ENCODE data around the gene LRRC36.
A peak's percentile ranks its signal among the peaks of the same experiment; 100 is the strongest.

Gene LRRC36

DNA sequence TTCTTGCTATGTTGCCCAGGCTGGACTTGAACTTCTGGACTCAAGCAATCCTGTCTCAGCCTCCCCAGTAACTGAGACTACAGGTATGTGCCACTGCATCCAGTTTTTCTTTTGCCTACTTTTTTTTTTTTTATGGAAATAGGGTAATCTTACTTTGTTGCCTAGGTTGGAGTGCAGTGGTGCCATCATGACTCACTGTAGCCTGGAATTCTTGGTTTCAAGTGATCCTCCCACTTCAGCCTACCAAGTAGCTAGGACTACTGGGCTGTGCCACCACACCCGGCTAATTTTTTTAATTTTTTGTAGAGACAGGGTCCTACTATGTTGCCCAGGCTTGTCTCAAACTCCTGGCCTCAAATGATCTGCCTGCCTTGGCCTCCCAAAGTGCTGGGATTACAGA, 10.0 kb downstream of the LRRC36 start:
- H3K36me3 ChIP-seq (ENCODE audit: insufficient read depth, low read length), result no peaks in the 10 kb centered on the region
- H3K4me2 ChIP-seq (ENCODE audit: low read depth, low read length, poor library complexity, severe bottlenecking), result no peak overlapping the region
- H4K20me1 ChIP-seq (ENCODE audit: insufficient read depth, low read length, poor library complexity, severe bottlenecking), result no peaks in the 10 kb centered on the region
- H3K9me3 ChIP-seq (ENCODE audit: insufficient read depth, low read depth, low read length), result no peaks in the 10 kb centered on the region
- H3K27me3 ChIP-seq (ENCODE audit: insufficient read depth, low read length, poor library complexity, severe bottlenecking), result no peaks in the 10 kb centered on the region
- no peaks in the 10 kb centered on the region for H3K4me1 ChIP-seq (ENCODE audit: insufficient read depth, low read length, poor library complexity, severe bottlenecking)
- no peaks in the 10 kb centered on the region for H3K79me2 ChIP-seq (ENCODE audit: insufficient read depth, low read length)
- no peak overlapping the region for H3K4me3 ChIP-seq (ENCODE audit: low read length, poor library complexity, severe bottlenecking)
- no peaks in the 10 kb centered on the region for H3K9me2 ChIP-seq (replicated peaks; ENCODE audit: low read depth, low read length)
- H2AFZ ChIP-seq (ENCODE audit: low read length), result no peak overlapping the region
- no peak overlapping the region for H3K9ac ChIP-seq (ENCODE audit: low read depth, low read length, poor library complexity, severe bottlenecking)
- H3F3A ChIP-seq (ENCODE audit: low read depth), result no peaks in the 10 kb centered on the region
- TF ChIP-seq EZH2phosphoT487 (IDR thresholded peaks at IDR 0.05; ENCODE audit: borderline replicate concordance), result no peak
- TF ChIP-seq CTCF (conservative IDR thresholded peaks at IDR 0.05; ENCODE audit: low read length), result no peak

GRCh38 chr16:67339453-67339852, 12.8 kb downstream of the LRRC36 start:
- no peaks in the 10 kb centered on the region for H3K4me1 ChIP-seq (ENCODE audit: insufficient read depth, low read length, poor library complexity, severe bottlenecking)
- H3K36me3 ChIP-seq (ENCODE audit: insufficient read depth, low read length), result no peaks in the 10 kb centered on the region
- H3F3A ChIP-seq (ENCODE audit: low read depth), result no peaks in the 10 kb centered on the region
- H4K20me1 ChIP-seq (ENCODE audit: insufficient read depth, low read length, poor library complexity, severe bottlenecking), result no peaks in the 10 kb centered on the region
- TF ChIP-seq EZH2phosphoT487 (IDR thresholded peaks at IDR 0.05; ENCODE audit: borderline replicate concordance), result no peak
- peak; percentile 49 for TF ChIP-seq CTCF (conservative IDR thresholded peaks at IDR 0.05; ENCODE audit: low read length)
- no peaks in the 10 kb centered on the region for H3K9me3 ChIP-seq (ENCODE audit: insufficient read depth, low read depth, low read length)
- no peak overlapping the region for H3K4me3 ChIP-seq (ENCODE audit: low read length, poor library complexity, severe bottlenecking)
- H3K27me3 ChIP-seq (ENCODE audit: insufficient read depth, low read length, poor library complexity, severe bottlenecking), result no peaks in the 10 kb centered on the region
- H2AFZ ChIP-seq (ENCODE audit: low read length), result no peak overlapping the region
- no peaks in the 10 kb centered on the region for H3K79me2 ChIP-seq (ENCODE audit: insufficient read depth, low read length)
- H3K9ac ChIP-seq (ENCODE audit: low read depth, low read length, poor library complexity, severe bottlenecking), result no peak overlapping the region
- H3K9me2 ChIP-seq (replicated peaks; ENCODE audit: low read depth, low read length), result no peaks in the 10 kb centered on the region
- no peak overlapping the region for H3K4me2 ChIP-seq (ENCODE audit: low read depth, low read length, poor library complexity, severe bottlenecking)

GRCh38 chr16:67341250-67341649, 14.6 kb downstream of the LRRC36 start:
- H3K4me2 ChIP-seq (ENCODE audit: low read depth, low read length, poor library complexity, severe bottlenecking), result no peak overlapping the region
- no peak overlapping the region for H3K9ac ChIP-seq (ENCODE audit: low read depth, low read length, poor library complexity, severe bottlenecking)
- H3K9me3 ChIP-seq (ENCODE audit: insufficient read depth, low read depth, low read length), result no peaks in the 10 kb centered on the region
- no peak for TF ChIP-seq CTCF (conservative IDR thresholded peaks at IDR 0.05; ENCODE audit: low read length)
- TF ChIP-seq EZH2phosphoT487 (IDR thresholded peaks at IDR 0.05; ENCODE audit: borderline replicate concordance), result no peak
- H2AFZ ChIP-seq (ENCODE audit: low read length), result no peak overlapping the region
- H3K79me2 ChIP-seq (ENCODE audit: insufficient read depth, low read length), result no peaks in the 10 kb centered on the region
- no peaks in the 10 kb centered on the region for H3K9me2 ChIP-seq (replicated peaks; ENCODE audit: low read depth, low read length)
- H3F3A ChIP-seq (ENCODE audit: low read depth), result no peaks in the 10 kb centered on the region
- no peaks in the 10 kb centered on the region for H3K4me1 ChIP-seq (ENCODE audit: insufficient read depth, low read length, poor library complexity, severe bottlenecking)
- no peak overlapping the region for H3K4me3 ChIP-seq (ENCODE audit: low read length, poor library complexity, severe bottlenecking)
- H3K36me3 ChIP-seq (ENCODE audit: insufficient read depth, low read length), result no peaks in the 10 kb centered on the region
- no peaks in the 10 kb centered on the region for H4K20me1 ChIP-seq (ENCODE audit: insufficient read depth, low read length, poor library complexity, severe bottlenecking)
- no peaks in the 10 kb centered on the region for H3K27me3 ChIP-seq (ENCODE audit: insufficient read depth, low read length, poor library complexity, severe bottlenecking)

Measured in Loucy (cell line).